DOHH2 (cell line): ENCODE data around the gene GCNT4.

Experiments used
- H3F3A ChIP-seq: fragments of 200-600 bp; sonication (generic), shearing (Covaris generic); 2 replicates; pipeline ENCODE4 v1.6.0; 2016; ENCODE audit warnings: antibody characterized with exemption, mild to moderate bottlenecking; ENCODE audit not compliant: control insufficient read depth, insufficient read depth
- H3K27ac ChIP-seq: fragments of 200-600 bp; sonication (generic); 2 replicates; pipeline ENCODE4 v1.5.1; 2014; ENCODE audit warnings: low read depth, mild to moderate bottlenecking, low read length, moderate library complexity
- H3K27me3 ChIP-seq: fragments of 200-600 bp; sonication (generic); 2 replicates; pipeline ENCODE4 v1.6.1; 2014; ENCODE audit warnings: mild to moderate bottlenecking, low read length, mixed read lengths; ENCODE audit not compliant: control insufficient read depth
- H3K36me3 ChIP-seq: fragments of 200-600 bp; sonication (generic); 2 replicates; pipeline ENCODE4 v1.6.1; 2014; ENCODE audit warnings: mild to moderate bottlenecking, low read length, moderate library complexity, mixed read lengths; ENCODE audit not compliant: control insufficient read depth
- H3K4me1 ChIP-seq: fragments of 200-600 bp; sonication (generic); 2 replicates; pipeline ENCODE4 v1.6.1; 2014; ENCODE audit warnings: mild to moderate bottlenecking, low read length, mixed read lengths; ENCODE audit not compliant: control insufficient read depth
- H3K4me2 ChIP-seq: fragments of 200-600 bp; sonication (generic); 2 replicates; pipeline ENCODE4 v1.6.0; 2014; ENCODE audit warnings: mild to moderate bottlenecking, low read length, moderate library complexity
- H3K4me3 ChIP-seq: fragments of 200-600 bp; sonication (generic); 2 replicates; pipeline ENCODE4 v1.5.1; 2014; ENCODE audit warnings: mild to moderate bottlenecking, low read length, mixed read lengths
- H3K79me2 ChIP-seq: fragments of 200-600 bp; sonication (generic); 2 replicates; pipeline ENCODE4 v1.6.1; 2014; ENCODE audit warnings: mild to moderate bottlenecking, low read length, mixed read lengths; ENCODE audit not compliant: control insufficient read depth
- H3K9me2 ChIP-seq: fragments of 200-600 bp; sonication (generic); replicated peaks from 2 replicates; pipeline ENCODE4 v1.6.1; 2014; ENCODE audit warnings: mild to moderate bottlenecking, low read length, mixed read lengths; ENCODE audit not compliant: control insufficient read depth
- H3K9me3 ChIP-seq: fragments of 200-600 bp; sonication (generic); 2 replicates; pipeline ENCODE4 v1.6.1; 2014; ENCODE audit warnings: antibody characterized with exemption, low read length, mixed read lengths; ENCODE audit not compliant: control insufficient read depth, insufficient read depth
- H4K20me1 ChIP-seq: fragments of 200-600 bp; sonication (generic); 2 replicates; pipeline ENCODE4 v1.6.0; 2014; ENCODE audit warnings: low read depth, mild to moderate bottlenecking, antibody characterized with exemption, low read length, moderate library complexity; ENCODE audit not compliant: control insufficient read depth, insufficient read depth
- EZH2phosphoT487 ChIP-seq: fragments of 200-600 bp; sonication (generic); IDR thresholded peaks from 2 replicates; pipeline ENCODE4 v1.6.1; 2017; ENCODE audit warnings: borderline replicate concordance, mild to moderate bottlenecking, antibody characterized with exemption, low read length, moderate library complexity, mixed read lengths
- TF ChIP-seq, protein P1 (sequence below): fragments of 200-600 bp; sonication (generic); IDR thresholded peaks from one replicate; pipeline ENCODE4 v1.5.1; 2014; ENCODE audit warnings: antibody characterized with exemption, mild to moderate bottlenecking, low read depth, low read length; ENCODE audit not compliant: poor library complexity, severe bottlenecking

Gene GCNT4

DNA sequence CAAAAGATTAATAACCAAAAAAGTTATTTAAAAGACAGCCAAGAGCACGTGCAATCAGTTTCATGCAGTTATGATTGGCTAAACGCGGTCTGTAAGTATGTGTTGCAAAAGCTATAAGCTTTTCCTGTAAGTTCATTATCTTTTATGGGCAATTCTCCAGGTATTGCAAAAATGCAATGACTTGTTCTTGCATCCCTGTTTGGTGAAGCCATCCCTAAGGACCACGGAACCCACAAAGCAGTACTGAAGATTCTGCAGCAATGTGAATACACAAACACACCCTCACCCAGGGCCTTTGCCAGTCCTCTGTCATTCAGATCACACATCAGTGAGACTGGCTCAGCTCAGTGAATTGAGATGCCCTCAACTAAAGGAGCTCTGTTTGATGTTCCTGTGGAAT lies 11.4 kb downstream of the GCNT4 start:
- Histone ChIP-seq H3F3A (no peaks in the 10 kb centered on the region), H3K79me2 (no peaks in the 10 kb centered on the region), H3K27ac (no peak overlapping the region), H3K4me2 (no peak overlapping the region), H3K4me1 (no peaks in the 10 kb centered on the region), H3K27me3 (peaks cover 8% of the 10 kb centered on the region), H3K36me3 (no peaks in the 10 kb centered on the region), H4K20me1 (no peaks in the 10 kb centered on the region), H3K9me2 (no peaks in the 10 kb centered on the region; the same call in 1 of the 2 replicates), H3K4me3 (no peak overlapping the region), H3K9me3 (no peaks in the 10 kb centered on the region)
- TF ChIP-seq, protein P1, sequence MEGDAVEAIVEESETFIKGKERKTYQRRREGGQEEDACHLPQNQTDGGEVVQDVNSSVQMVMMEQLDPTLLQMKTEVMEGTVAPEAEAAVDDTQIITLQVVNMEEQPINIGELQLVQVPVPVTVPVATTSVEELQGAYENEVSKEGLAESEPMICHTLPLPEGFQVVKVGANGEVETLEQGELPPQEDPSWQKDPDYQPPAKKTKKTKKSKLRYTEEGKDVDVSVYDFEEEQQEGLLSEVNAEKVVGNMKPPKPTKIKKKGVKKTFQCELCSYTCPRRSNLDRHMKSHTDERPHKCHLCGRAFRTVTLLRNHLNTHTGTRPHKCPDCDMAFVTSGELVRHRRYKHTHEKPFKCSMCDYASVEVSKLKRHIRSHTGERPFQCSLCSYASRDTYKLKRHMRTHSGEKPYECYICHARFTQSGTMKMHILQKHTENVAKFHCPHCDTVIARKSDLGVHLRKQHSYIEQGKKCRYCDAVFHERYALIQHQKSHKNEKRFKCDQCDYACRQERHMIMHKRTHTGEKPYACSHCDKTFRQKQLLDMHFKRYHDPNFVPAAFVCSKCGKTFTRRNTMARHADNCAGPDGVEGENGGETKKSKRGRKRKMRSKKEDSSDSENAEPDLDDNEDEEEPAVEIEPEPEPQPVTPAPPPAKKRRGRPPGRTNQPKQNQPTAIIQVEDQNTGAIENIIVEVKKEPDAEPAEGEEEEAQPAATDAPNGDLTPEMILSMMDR = no peak
- TF ChIP-seq EZH2phosphoT487 = no peak

DNA sequence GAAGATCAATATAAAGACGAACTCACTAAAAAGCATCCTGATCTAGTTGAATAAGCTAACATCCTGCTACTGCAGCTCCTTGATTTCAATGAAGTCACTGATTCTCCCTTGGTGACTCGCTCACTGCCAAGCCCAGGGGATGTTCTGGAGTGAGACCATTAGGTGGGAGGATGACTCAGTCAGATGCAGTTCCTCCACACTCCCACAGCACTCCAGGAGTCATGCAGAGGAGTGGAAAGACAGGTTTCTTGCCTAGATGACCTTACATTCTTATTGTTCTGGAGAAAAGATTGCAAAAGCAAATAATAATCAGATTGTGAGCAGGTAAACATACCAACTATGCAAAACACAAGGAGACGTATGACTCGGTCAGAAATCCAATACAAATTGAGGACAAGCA lies 15.3 kb downstream of the GCNT4 start:
- H3K4me3 ChIP-seq = no peak overlapping the region

DNA sequence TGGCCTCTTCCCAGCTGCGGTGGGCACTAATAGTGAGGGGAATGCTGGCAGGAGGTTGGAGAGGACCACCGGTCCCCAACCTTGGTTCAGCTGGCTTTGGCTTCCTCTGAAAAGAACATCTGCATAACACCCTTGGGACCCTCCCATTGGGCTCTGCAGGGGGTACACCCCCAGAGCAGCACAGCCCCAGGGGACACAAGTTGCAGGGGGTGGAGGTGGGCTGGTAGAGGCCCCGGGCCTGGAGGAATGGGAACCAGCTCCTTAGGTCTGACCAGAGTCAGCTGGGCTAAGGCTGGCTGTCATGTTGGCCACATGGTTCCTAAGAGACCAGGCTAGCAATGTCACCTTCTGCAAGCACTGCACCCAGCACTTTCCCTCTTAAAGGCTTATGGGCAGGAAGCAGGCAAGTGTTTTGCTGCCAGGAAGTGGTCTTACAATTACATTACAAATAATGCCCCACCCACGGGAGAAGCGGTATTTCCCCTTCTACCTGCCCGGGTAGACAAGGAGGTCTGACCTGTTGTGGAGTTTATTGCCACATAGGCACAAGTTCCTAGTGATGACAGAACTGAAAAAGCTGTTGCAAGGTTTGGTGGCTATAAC lies 18.1 kb downstream of the GCNT4 start:
- Histone ChIP-seq H4K20me1 (no peaks in the 10 kb centered on the region), H3K4me3 (no peak overlapping the region), H3K36me3 (no peaks in the 10 kb centered on the region), H3F3A (no peaks in the 10 kb centered on the region), H3K27me3 (no peaks in the 10 kb centered on the region), H3K4me2 (no peak overlapping the region), H3K9me2 (no peaks in the 10 kb centered on the region), H3K4me1 (no peaks in the 10 kb centered on the region), H3K9me3 (no peaks in the 10 kb centered on the region), H3K27ac (no peak overlapping the region), H3K79me2 (no peaks in the 10 kb centered on the region)
- TF ChIP-seq, protein P1 = no peak
- TF ChIP-seq EZH2phosphoT487 = no peak

More for the DNA sequence above, 15.3 kb downstream of the GCNT4 start:
- Histone ChIP-seq H3K9me3 (no peaks in the 10 kb centered on the region), H3K27ac (no peak overlapping the region), H3K4me1 (no peaks in the 10 kb centered on the region), H3K4me2 (no peak overlapping the region), H3K9me2 (no peaks in the 10 kb centered on the region; the same call in 1 of the 2 replicates), H3K79me2 (no peaks in the 10 kb centered on the region), H3K36me3 (no peaks in the 10 kb centered on the region), H3K27me3 (no peaks in the 10 kb centered on the region; the same call in 1 of the 2 replicates), H3F3A (no peaks in the 10 kb centered on the region), H4K20me1 (no peaks in the 10 kb centered on the region)
- TF ChIP-seq, protein P1 = no peak
- no peak for TF ChIP-seq EZH2phosphoT487
